H1 (cell line): ENCODE results near the gene C5. TPM values are rescaled to one million over a fixed set of nuclear protein-coding genes. Genes with fewer than 3 reads are reported as not detected.

ENCODE experiments used
- SUZ12 ChIP-seq: fragments of 200-600 bp; sonication (generic); IDR thresholded peaks from 2 replicates; pipeline ENCODE4 v1.6.1; 2012; ENCODE audit warnings: mild to moderate bottlenecking, inconsistent platforms, low read length, moderate library complexity, mixed read lengths
- polyA plus RNA-seq, 7 experiments: library from polyadenylated mRNA; depleted of rRNA in 3 of 7; stranded (reverse) in 5 of 7; unstranded in 2 of 7; fragments of >200 nt in 5 of 7; fragments of 200-250 nt in 2 of 7; gene quantifications; 1 replicate in 5 of 7; 2 replicates in 1 of 7; 4 replicates in 1 of 7; pipeline versions ENCODE4 v1.2.1 to v1.2.3, GENCODE V29; 2011 to 2013; ENCODE audit warnings: missing spikeins in 2 of 7, mixed read lengths in 2 of 7
- total RNA-seq: library from RNA; stranded (reverse); fragmentation: NEBNext Ultra II Directional; extraction: Animal tissue kit (Norgen Biotek cat#: 25700); gene quantifications from 2 replicates; pipeline ENCODE4 v1.2.1, GENCODE V29; 2021

Gene C5
- total and polyA plus RNA-seq, 2 of the 8 experiments (the other 6 are each of a cell fraction or from before 2014, with no cell fraction given): 0.24 to 0.35 TPM

GRCh38 chr9:121050128-121050988 is at the start of gene C5 (continued):
- no peak for TF ChIP-seq SUZ12
